AG09319 (cell line): ENCODE data around the gene HEMGN.

ENCODE experiments used
- DNase-seq: peaks from one replicate; pipeline ENCODE4 v3.0.0-alpha.2; 2010; ENCODE audit warnings: low read depth; ENCODE audit errors: extremely low read depth
- TF ChIP-seq, protein P1 (sequence below): IDR thresholded peaks from 2 replicates; pipeline ENCODE4 v1.5.1; 2011; ENCODE audit warnings: low read depth, mild to moderate bottlenecking, inconsistent platforms, low read length, moderate library complexity

HEMGN gene

DNA sequence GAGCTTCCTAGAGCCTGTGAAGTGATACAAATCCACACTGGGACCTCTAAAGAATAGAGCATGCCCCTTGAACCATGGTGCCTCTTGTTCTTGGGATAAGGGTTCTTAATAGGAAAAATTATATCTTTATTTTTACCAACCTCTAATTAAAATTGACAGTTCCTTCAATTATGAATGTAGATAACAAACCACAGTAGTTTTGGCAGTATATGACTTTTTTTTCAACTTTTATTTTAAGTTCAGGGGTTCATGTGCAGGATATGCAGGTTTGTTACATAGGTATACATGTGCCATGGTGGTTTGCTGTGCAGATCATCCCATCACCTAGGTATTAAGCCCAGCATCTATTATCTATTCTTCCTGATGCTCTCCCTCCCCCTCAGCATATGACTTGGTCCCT lies 974 bp downstream of the HEMGN start:
- TF ChIP-seq, protein P1, sequence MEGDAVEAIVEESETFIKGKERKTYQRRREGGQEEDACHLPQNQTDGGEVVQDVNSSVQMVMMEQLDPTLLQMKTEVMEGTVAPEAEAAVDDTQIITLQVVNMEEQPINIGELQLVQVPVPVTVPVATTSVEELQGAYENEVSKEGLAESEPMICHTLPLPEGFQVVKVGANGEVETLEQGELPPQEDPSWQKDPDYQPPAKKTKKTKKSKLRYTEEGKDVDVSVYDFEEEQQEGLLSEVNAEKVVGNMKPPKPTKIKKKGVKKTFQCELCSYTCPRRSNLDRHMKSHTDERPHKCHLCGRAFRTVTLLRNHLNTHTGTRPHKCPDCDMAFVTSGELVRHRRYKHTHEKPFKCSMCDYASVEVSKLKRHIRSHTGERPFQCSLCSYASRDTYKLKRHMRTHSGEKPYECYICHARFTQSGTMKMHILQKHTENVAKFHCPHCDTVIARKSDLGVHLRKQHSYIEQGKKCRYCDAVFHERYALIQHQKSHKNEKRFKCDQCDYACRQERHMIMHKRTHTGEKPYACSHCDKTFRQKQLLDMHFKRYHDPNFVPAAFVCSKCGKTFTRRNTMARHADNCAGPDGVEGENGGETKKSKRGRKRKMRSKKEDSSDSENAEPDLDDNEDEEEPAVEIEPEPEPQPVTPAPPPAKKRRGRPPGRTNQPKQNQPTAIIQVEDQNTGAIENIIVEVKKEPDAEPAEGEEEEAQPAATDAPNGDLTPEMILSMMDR: no peak

DNA sequence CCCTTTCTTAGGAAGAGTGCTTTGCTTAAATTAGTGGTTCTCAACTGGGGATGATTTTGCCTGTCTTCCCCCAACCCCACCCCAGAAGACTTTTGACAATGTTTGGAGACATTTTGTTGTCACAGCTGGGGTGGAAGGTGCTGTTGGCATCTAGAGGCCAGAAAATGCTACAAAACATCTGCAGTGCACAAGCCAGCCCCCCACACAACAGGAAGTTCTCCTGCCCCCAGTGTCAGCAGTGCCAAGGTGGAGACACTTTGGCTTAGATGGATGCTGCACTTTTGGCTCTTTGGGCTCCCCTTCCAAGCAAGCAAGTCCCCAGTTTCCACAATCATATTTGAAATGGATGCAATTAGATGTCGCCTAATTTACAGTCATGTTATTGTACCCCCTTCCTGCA lies 2.7 kb downstream of the HEMGN start:
- TF ChIP-seq, protein P1: no peak
- DNase-seq: no peak

More for the DNA sequence above, 974 bp downstream of the HEMGN start:
- DNase-seq: no peak

DNA sequence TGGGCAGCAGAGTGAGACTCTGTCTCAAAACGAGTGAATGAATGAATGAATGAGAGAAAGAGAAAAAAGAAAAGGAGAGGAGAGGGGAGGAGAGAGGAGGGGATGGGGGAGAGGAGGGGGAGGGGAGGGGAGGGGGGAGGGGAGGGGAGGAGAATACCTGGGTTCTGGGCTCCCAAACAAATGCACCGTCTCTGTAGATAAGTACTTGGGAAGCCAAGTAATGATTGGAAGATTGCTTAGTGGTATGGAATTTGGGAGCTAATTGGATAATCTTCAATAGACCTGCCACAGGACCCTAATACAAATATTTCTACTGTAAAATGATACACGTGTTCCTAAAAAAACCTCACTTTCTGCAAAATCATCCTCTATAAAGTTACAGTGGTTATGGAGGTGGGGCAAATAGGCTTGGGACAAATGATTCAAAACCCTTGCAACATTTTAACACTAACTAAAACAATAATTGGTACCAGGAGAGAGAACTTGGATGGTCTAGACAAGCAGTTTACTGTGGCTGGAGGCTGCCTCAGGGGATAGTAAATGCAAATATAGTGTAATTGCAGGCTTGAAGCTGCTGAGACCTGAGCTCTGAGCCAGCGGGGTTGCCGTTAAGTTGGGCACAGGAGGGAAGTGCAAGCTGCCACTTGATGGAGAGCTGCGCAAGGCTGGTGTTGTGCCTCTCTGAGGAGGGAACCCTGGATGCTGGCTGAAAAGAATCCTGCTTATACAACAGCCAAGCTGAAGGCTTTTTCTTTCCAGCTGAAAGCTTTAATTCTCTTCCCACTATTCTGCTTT lies 3.5 kb downstream of the HEMGN start:
- DNase-seq: no peak
- TF ChIP-seq, protein P1: no peak

DNA sequence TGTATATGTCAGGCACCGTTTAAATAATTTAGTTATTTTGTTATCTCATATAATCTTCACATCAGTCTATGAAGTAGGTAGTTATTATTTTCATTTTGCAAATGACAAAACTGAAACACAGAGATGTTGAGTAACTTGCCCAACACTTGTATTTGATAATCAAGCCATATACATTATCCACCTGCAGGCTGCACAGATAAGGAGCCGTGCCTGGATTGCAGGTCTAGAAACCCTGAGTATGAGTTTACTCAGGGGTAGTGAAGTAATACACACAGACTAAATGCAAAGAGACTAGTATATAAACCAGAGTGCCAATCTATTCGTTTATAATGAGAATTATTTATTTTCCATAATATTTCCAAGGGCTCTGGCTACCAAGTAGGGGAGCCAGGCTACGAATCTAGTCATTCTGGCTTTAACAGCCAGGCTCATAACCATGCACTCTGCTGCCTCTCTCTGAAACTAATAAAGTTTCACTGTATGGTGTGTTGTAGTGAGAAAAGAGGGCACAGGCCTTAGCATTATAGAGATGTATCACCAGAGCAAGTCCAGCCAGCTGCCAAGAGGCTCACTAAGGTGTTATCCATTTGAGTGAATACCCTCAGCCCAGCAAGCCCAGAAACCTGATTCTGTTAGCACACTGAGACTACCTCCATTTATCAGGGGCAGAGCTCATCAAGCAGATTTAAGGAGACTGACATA lies 4.5 kb downstream of the HEMGN start:
- DNase-seq: no peak
- TF ChIP-seq, protein P1: no peak

DNA sequence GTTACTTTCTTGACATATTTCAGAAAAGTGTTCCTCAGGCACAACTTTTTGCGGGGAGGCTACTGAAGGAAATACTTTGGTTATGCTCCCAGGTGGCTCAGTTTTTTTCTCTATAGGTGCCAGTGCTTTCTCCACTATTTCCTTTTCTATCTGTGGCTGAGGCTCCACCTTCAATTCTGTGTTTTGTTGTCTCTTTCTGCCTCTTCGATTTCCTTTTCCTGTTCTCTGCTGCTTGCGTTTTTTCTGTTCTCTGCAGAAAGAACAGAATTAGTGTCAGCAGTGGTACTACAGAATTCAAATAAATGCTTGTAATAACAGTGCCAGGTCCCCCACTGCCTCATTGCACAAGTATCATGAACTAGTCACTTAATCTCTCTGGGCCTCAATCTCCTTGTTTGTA lies 7.0 kb downstream of the HEMGN start:
- no peak for DNase-seq
- TF ChIP-seq, protein P1: no peak

DNA sequence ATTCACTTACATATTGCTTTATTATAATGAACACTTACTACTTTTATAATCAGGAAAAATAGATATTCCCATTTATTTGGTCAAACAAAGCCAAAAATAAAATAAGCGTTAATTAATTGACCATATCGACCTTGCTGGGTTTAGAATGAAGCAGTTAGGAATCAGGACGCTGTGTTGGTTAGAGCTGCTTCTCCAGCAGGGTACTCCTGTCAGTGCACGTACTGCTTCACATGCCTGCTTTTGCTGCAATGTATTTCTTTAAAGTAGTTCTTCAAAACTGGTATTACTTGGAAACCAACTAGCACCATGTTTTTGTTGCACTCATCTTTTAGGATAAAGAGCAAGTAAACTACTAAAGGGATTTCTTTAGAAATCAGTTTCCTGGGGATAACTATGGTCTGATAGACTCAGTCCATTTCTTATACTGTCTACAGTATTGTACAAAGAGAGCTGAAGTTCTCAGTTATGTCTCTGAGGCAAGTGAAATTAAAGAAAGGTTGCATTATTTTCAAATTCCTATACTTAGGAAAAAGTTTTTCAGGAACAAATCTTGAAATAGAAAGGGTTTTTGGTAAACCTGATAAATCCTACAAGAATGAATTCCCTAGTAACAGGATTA lies 8.9 kb downstream of the HEMGN start:
- TF ChIP-seq, protein P1: no peak
- no peak for DNase-seq
